ENCODE measurements around the gene KRTAP3-1.

Gene KRTAP3-1

GRCh38 chr17:40975516-40975915, 33.4 kb downstream of the KRTAP3-1 start:
- TF ChIP-seq, protein P1, sequence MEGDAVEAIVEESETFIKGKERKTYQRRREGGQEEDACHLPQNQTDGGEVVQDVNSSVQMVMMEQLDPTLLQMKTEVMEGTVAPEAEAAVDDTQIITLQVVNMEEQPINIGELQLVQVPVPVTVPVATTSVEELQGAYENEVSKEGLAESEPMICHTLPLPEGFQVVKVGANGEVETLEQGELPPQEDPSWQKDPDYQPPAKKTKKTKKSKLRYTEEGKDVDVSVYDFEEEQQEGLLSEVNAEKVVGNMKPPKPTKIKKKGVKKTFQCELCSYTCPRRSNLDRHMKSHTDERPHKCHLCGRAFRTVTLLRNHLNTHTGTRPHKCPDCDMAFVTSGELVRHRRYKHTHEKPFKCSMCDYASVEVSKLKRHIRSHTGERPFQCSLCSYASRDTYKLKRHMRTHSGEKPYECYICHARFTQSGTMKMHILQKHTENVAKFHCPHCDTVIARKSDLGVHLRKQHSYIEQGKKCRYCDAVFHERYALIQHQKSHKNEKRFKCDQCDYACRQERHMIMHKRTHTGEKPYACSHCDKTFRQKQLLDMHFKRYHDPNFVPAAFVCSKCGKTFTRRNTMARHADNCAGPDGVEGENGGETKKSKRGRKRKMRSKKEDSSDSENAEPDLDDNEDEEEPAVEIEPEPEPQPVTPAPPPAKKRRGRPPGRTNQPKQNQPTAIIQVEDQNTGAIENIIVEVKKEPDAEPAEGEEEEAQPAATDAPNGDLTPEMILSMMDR (conservative IDR thresholded peaks at IDR 0.05; ENCODE audit: low read depth, low read length), result no peak
- no peak for DNase-seq (ENCODE audit: low read depth)
- H3K4me3 ChIP-seq (ENCODE audit: low read length), result no peak overlapping the region

DNA sequence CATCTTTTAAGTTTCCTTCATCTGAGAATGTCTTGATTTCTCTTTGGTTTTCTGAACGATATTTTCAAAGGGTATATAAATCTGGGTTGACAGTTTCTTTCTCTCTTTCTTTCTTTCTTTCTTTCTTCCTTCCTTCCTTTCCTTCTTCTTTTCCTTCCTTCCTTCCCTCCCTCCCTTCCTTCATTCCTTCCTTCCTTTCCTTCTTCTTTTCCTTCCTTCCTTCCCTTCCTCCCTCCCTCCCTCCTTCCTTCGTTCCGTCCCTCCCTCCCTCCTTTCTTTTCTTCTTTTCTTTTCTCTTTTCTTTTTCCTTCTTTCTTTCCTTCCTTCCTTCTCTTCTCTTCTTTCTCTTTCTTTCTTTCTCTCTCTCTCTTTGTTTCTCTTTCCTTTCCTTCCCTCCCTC, 34.6 kb downstream of the KRTAP3-1 start:
- no peak for DNase-seq (ENCODE audit: low read depth)
- TF ChIP-seq, protein P1 (conservative IDR thresholded peaks at IDR 0.05; ENCODE audit: low read depth, low read length), result no peak
- no peak overlapping the region for H3K4me3 ChIP-seq (ENCODE audit: low read length)

GRCh38 chr17:40967582-40967981, 41.3 kb downstream of the KRTAP3-1 start:
- no peak for DNase-seq (ENCODE audit: low read depth)
- no peak overlapping the region for H3K4me3 ChIP-seq (ENCODE audit: low read length)
- TF ChIP-seq, protein P1 (conservative IDR thresholded peaks at IDR 0.05; ENCODE audit: low read depth, low read length), result no peak

- TF ChIP-seq, protein P1 (conservative IDR thresholded peaks at IDR 0.05; ENCODE audit: low read depth, low read length), result no peak
- DNase-seq (ENCODE audit: low read depth), result no peak
- no peak within 1 kb of the TSS for H3K4me3 ChIP-seq (ENCODE audit: low read length)
Measured at GRCh38 chr17:40966848-40967247, 42.1 kb downstream of the KRTAP3-1 start, which contains the start of gene KRT39. Gene KRT39 (minus strand): TSS chr17:40966948. CDS start chr17:40966856, 92 bp downstream.

- TF ChIP-seq, protein P1 (conservative IDR thresholded peaks at IDR 0.05; ENCODE audit: low read depth, low read length), result peak; percentile 82
- no peak for DNase-seq (ENCODE audit: low read depth)
- no peak overlapping the region for H3K4me3 ChIP-seq (ENCODE audit: low read length)
Measured at GRCh38 chr17:40963838-40964237, 45.1 kb downstream of the KRTAP3-1 start.

GRCh38 chr17:40962059-40962561, 46.8 kb downstream of the KRTAP3-1 start:
- TF ChIP-seq, protein P1 (conservative IDR thresholded peaks at IDR 0.05; ENCODE audit: low read depth, low read length), result no peak
- H3K4me3 ChIP-seq (ENCODE audit: low read length), result no peak overlapping the region
- DNase-seq (ENCODE audit: low read depth), result no peak

GRCh38 chr17:40961591-40961990, 47.3 kb downstream of the KRTAP3-1 start:
- no peak for DNase-seq (ENCODE audit: low read depth)
- TF ChIP-seq, protein P1 (conservative IDR thresholded peaks at IDR 0.05; ENCODE audit: low read depth, low read length), result no peak
- H3K4me3 ChIP-seq (ENCODE audit: low read length), result no peak overlapping the region
